HFF-Myc (cell line): ENCODE measurements around the gene TRMT44.

Source experiments
- DNase-seq: peaks from one replicate; pipeline ENCODE4 v3.0.0-alpha.2; 2011; ENCODE audit warnings: low read depth; ENCODE audit errors: extremely low read depth
- H3K4me3 ChIP-seq: replicated peaks from 2 replicates; pipeline ENCODE4 v1.5.1; 2011; ENCODE audit warnings: low read depth, mild to moderate bottlenecking, control low read depth, low read length
- TF ChIP-seq, protein P1 (sequence below): IDR thresholded peaks from 2 replicates; pipeline ENCODE4 v1.5.1; 2012; ENCODE audit warnings: mild to moderate bottlenecking, low read depth, low read length, control low read depth; ENCODE audit errors: missing control alignments

TRMT44 gene

GRCh38 chr4:8506006-8506372, 65.4 kb downstream of the TRMT44 start:
- TF ChIP-seq, protein P1, sequence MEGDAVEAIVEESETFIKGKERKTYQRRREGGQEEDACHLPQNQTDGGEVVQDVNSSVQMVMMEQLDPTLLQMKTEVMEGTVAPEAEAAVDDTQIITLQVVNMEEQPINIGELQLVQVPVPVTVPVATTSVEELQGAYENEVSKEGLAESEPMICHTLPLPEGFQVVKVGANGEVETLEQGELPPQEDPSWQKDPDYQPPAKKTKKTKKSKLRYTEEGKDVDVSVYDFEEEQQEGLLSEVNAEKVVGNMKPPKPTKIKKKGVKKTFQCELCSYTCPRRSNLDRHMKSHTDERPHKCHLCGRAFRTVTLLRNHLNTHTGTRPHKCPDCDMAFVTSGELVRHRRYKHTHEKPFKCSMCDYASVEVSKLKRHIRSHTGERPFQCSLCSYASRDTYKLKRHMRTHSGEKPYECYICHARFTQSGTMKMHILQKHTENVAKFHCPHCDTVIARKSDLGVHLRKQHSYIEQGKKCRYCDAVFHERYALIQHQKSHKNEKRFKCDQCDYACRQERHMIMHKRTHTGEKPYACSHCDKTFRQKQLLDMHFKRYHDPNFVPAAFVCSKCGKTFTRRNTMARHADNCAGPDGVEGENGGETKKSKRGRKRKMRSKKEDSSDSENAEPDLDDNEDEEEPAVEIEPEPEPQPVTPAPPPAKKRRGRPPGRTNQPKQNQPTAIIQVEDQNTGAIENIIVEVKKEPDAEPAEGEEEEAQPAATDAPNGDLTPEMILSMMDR = no peak
- DNase-seq = no peak

DNA sequence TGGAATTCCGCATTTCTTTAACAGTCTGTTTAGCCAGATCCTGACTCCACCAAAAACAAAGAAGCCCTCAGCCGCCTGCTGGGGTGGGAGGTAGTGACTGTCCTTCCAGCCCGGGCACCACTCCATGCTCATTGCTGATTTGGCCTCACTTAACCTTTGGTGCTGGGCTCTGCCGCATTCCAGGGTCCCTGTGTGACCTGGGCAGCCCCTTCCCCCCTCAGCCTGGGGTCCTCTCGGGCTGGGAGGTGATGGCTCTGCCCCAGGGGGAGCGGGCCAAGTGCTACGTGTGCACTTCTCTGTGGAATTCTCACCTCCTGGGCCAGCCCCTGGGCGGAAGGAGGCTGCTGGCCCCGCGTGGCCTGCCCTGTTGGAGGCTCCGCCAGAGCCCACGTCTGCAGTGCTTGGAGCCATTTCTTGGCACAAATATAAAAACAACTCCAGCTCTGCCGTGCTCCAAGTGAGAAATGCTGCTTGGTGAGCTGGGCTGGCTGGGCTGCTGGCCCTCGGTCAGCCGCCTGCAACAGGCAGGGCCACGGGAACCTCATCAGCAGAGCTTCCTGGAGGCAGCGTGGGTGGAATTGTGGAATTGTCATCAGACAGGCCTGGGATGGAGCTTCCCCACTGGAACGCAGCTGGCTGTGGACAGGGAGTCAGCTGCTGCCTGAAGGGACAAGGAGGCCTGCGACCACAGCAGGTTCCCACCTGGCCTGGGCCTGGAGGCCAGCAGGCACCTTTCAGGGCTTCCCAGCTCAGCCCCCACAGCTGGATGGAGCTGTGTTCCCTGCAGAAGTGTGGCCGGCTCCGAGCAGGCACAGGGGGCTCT, 66.0 kb downstream of the TRMT44 start:
- no peak overlapping the region for H3K4me3 ChIP-seq
- DNase-seq = no peak
- TF ChIP-seq, protein P1 = no peak

More at GRCh38 chr4:8506006-8506372, 65.4 kb downstream of the TRMT44 start:
- H3K4me3 ChIP-seq = no peak overlapping the region

DNA sequence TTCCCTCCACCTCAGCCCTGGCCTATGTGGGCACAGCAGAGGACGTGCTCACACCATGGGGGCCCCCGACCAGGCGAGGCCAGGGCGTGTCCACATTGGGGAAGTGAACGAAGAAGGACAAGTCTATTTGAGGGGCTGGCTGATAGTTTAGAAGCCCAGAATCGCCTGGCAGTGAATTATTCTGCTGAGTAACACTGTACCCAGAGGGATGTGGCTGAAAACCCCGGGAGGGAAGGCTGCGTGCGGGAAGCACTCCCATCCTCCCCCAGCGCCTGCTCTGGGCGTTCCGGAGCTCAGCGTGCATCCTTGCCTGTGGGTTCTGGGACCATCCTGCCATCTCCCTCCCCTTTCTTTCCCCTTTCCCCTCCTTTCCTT, 66.6 kb downstream of the TRMT44 start:
- TF ChIP-seq, protein P1 = no peak
- no peak overlapping the region for H3K4me3 ChIP-seq
- DNase-seq = no peak

GRCh38 chr4:8507624-8508023, 67.0 kb downstream of the TRMT44 start:
- no peak overlapping the region for H3K4me3 ChIP-seq

GRCh38 chr4:8508266-8508665, 67.7 kb downstream of the TRMT44 start:
- TF ChIP-seq, protein P1 = no peak
- no peak for DNase-seq
- H3K4me3 ChIP-seq = no peak overlapping the region

More at GRCh38 chr4:8507624-8508023, 67.0 kb downstream of the TRMT44 start:
- TF ChIP-seq, protein P1 = no peak
- no peak for DNase-seq

DNA sequence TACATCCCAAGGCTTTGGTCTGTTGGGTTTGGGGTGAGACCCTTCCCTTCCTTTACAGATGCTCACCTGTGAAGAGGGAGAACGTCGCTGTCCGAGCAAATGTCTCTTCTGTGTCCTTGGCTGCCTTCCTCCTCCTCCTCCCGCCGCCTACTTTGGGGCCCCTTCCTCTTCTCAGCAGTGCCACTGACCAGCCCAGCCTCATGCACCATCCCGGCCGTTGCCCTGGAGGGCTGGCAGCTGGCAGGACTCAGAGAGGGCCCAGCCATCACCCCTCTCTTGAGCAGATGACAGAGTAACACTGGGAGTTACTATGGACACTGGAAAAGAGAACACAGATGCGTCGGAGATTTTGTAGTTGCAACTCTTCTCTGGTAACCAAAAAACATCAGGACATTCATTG, 68.2 kb downstream of the TRMT44 start:
- DNase-seq = no peak
- H3K4me3 ChIP-seq = no peak overlapping the region
- TF ChIP-seq, protein P1 = no peak
